Measurements from ENCODE around the gene CELSR2. TPM values are rescaled to one million over a fixed set of nuclear protein-coding genes. Genes with fewer than 3 reads are reported as not detected.

Gene CELSR2
- total RNA-seq, 3 donors from 2014 or later = 1.3 to 19.5 (median 13.8) TPM

- Histone ChIP-seq H3K36me3 (no peaks in the 10 kb centered on the region), H3K4me1 (peaks cover 0 to 14% of the 10 kb centered on the region in 2 donors), H3K27ac (no peak overlapping the region), H3K4me3 (no peak overlapping the region), H3K27me3 (no peaks in the 10 kb centered on the region), H3K9me3 (no peaks in the 10 kb centered on the region)
- TF ChIP-seq CTCF (IDR thresholded peaks at IDR 0.05) = no peak
- no peak for TF ChIP-seq POLR2A (IDR thresholded peaks at IDR 0.05)
- no peak for TF ChIP-seq POLR2AphosphoS5 (IDR thresholded peaks at IDR 0.05)
- DNase-seq (ENCODE audit: low spot score in 2 of 2) = no peak
- intact Hi-C loops (cut with DNase I; ENCODE audit: low total_unique reads) = no loop called here
Measured at GRCh38 chr1:109295712-109296415, 46.5 kb downstream of the CELSR2 start.

GRCh38 chr1:109296782-109297181, 47.4 kb downstream of the CELSR2 start:
- Histone ChIP-seq H3K4me3 (no peak overlapping the region), H3K27me3 (no peaks in the 10 kb centered on the region), H3K27ac (peak overlapping the region in 1 of 2 donors; percentile 88), H3K36me3 (no peaks in the 10 kb centered on the region), H3K4me1 (peaks cover 0 to 14% of the 10 kb centered on the region in 2 donors), H3K9me3 (no peaks in the 10 kb centered on the region)
- intact Hi-C loops (cut with DNase I; ENCODE audit: low total_unique reads) = no loop called here
- TF ChIP-seq CTCF (IDR thresholded peaks at IDR 0.05) (no peak), POLR2A (IDR thresholded peaks at IDR 0.05) (no peak), POLR2AphosphoS5 (IDR thresholded peaks at IDR 0.05) (no peak)
- no peak for DNase-seq (ENCODE audit: low spot score in 2 of 2)

GRCh38 chr1:109298666-109299557, 49.6 kb downstream of the CELSR2 start:
- DNase-seq (ENCODE audit: low spot score in 2 of 2) = peak; percentile 73 to 88
- peak overlapping the region; percentile 81 to 88 for H3K27ac ChIP-seq

GRCh38 chr1:109299558-109300343, 50.4 kb downstream of the CELSR2 start:
- Histone ChIP-seq H3K36me3 (no peaks in the 10 kb centered on the region), H3K27me3 (no peaks in the 10 kb centered on the region), H3K9me3 (no peaks in the 10 kb centered on the region), H3K4me3 (no peak overlapping the region), H3K27ac (peak overlapping the region; percentile 81 to 88), H3K4me1 (peaks cover 0 to 14% of the 10 kb centered on the region in 2 donors)
- DNase-seq (ENCODE audit: low spot score in 2 of 2) = peak in 1 of 2 donors; percentile 58
- intact Hi-C loops (cut with DNase I; ENCODE audit: low total_unique reads) = no loop called here
- TF ChIP-seq CTCF (IDR thresholded peaks at IDR 0.05) (no peak), POLR2AphosphoS5 (IDR thresholded peaks at IDR 0.05) (no peak), POLR2A (IDR thresholded peaks at IDR 0.05) (no peak)

More at GRCh38 chr1:109298666-109299557, 49.6 kb downstream of the CELSR2 start:
- Histone ChIP-seq H3K27me3 (no peaks in the 10 kb centered on the region), H3K9me3 (no peaks in the 10 kb centered on the region), H3K4me1 (peaks cover 0 to 14% of the 10 kb centered on the region in 2 donors), H3K36me3 (no peaks in the 10 kb centered on the region), H3K4me3 (peak overlapping the region in 2 of 3 donors; percentile 15 to 34)
- intact Hi-C loops (cut with DNase I; ENCODE audit: low total_unique reads) = no loop called here
- TF ChIP-seq POLR2AphosphoS5 (IDR thresholded peaks at IDR 0.05) (peak in 2 of 3 donors; percentile 26 to 29), CTCF (IDR thresholded peaks at IDR 0.05) (peak in 1 of 3 donors; percentile 12), POLR2A (IDR thresholded peaks at IDR 0.05) (no peak)

Data from breast epithelium (tissue), 4 donors.